GM12864 (cell line): Measurements from ENCODE around the gene SIVA1.

ENCODE experiments used
- DNase-seq: peaks from one replicate; pipeline ENCODE4 v3.0.0-alpha.2; 2011; ENCODE audit warnings: low read depth
- H3K4me3 ChIP-seq: 2 replicates; pipeline ENCODE4 v1.5.1; 2011; ENCODE audit warnings: mild to moderate bottlenecking, low read depth, low read length, control low read depth
- CTCF ChIP-seq: IDR thresholded peaks from 2 replicates; pipeline ENCODE4 v1.5.1; 2011; ENCODE audit warnings: low read depth, mild to moderate bottlenecking, moderate library complexity, low read length, control low read depth, inconsistent platforms; ENCODE audit errors: missing control alignments

Gene SIVA1, protein sequence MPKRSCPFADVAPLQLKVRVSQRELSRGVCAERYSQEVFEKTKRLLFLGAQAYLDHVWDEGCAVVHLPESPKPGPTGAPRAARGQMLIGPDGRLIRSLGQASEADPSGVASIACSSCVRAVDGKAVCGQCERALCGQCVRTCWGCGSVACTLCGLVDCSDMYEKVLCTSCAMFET

GRCh38 chr14:104752735-104753527 is at the start of gene SIVA1:
SIVA1 (plus strand) TSS chr14:104753147; CDS start chr14:104753202, 55 bp downstream.
- H3K4me3 ChIP-seq, result peak within 1 kb of the TSS; percentile 70
- peak; percentile 97 for DNase-seq
- TF ChIP-seq CTCF, result no peak

DNA sequence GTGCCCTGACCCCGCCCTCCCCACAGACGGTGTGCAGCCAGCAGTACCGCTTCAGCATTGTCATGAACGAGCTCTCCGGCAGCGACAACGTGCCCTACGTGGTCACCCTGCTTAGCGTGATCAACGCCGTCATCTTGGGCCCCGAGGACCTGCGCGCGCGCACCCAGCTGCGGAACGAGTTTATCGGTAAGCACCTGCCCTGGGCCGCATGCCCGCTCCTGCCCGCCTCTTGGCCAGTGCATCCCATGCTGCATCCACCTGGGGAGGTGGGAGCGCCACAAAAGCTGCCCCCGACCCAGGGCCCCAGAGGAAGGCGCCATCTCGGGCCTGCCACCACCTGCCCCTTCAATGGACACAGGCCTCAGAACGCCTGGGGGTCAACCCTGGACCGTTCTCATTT is 49.7 kb upstream of the SIVA1 start:
- no peak for TF ChIP-seq CTCF
- no peak for DNase-seq
- H3K4me3 ChIP-seq, result no peak overlapping the region

GRCh38 chr14:104704252-104704651 is 48.7 kb upstream of the SIVA1 start:
- no peak for DNase-seq
- no peak overlapping the region for H3K4me3 ChIP-seq
- no peak for TF ChIP-seq CTCF

GRCh38 chr14:104705340-104706047 is 47.5 kb upstream of the SIVA1 start:
- DNase-seq, result no peak
- no peak for TF ChIP-seq CTCF
- no peak overlapping the region for H3K4me3 ChIP-seq

DNA sequence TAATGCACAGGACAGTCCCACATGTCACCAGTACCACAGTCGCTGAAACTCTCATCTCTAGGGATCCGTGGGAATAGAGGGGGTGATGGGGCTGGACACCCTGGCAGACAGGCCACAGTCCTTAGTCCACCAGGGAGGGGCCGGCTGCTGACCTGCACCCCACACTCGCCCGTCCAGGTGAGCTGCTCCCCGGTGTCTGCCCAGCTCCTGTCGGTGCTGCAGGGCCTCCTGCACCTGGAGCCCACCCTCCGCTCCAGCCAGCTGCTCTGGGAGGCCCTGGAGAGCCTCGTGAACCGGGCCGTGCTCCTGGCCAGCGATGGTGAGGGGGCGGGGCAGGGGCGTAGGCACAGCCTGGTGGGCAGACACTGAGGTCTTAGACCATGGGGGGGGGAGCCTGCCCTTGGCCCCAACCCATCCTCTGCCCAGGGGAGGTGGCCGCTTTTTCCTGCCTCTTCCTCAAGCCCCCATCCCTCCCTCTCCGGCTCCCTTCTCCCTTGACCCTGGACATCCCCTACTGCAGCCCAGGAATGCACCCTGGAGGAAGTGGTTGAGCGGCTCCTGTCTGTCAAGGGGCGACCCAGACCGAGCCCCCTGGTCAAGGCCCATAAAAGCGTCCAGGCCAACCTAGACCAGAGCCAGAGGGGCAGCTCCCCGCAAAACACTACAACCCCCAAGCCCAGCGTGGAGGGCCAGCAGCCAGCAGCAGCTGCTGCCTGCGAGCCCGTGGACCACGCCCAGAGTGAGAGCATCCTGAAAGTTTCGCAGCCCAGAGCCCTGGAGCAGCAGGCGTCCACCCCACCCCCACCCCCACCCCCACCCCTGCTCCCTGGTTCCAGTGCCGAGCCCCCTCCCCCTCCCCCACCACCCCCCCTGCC is 46.0 kb upstream of the SIVA1 start:
- H3K4me3 ChIP-seq, result no peak overlapping the region
- DNase-seq, result no peak

More for the DNA sequence above, 46.0 kb upstream of the SIVA1 start:
- TF ChIP-seq CTCF, result no peak
